K562 (cell line): ENCODE measurements around the gene TMEM208. TPM values are rescaled to one million over a fixed set of nuclear protein-coding genes. Genes with fewer than 3 reads are reported as not detected.
A peak's percentile ranks its signal among the peaks of the same experiment; 100 is the strongest.

Experiments used
- ATAC-seq: fragments of 200-7000 bp; cut with Tn5 transposase; 3 replicates; pipeline ENCODE4 v1.9.1; 2020; ENCODE audit warnings: moderate library complexity
- BruUV-seq: library from RNA; stranded (reverse); fragments of 400-500 nt; replicated peaks from 2 replicates; lab custom pipeline; 2021; lab: Mats Ljungman, UMichigan
- CTCF ChIA-PET: fragments of 300-600 bp; formaldehyde crosslinking; extraction: SDS; loops from one replicate; lab custom pipeline; 2021; ENCODE audit warnings: low intra/inter-chr PET ratio; lab: Yijun Ruan, JAX
- POLR2A ChIA-PET: fragments of 300-600, 350-650 bp; sonication (Branson Sonifier 250); formaldehyde crosslinking; extraction: SDS; loops from one replicate; lab custom pipeline; 2021; ENCODE audit warnings: antibody characterized with exemption, inconsistent platforms; lab: Yijun Ruan, JAX
- DNase-seq, 4 experiments: peaks; one replicate each; pipeline versions ENCODE4 v3.0.0 to v3.0.0-alpha.2; 2011 to 2018; ENCODE audit warnings: low spot score in 3 of 4, mixed read lengths in 3 of 4; ENCODE audit errors: extremely low read depth in 1 of 4
- FAIRE-seq: peaks from 2 replicates; lab custom pipeline; 2011; peaks lifted over from hg19 to GRCh38; lab: Jason Lieb, UNC
- H2AFZ ChIP-seq: 2 replicates; pipeline ENCODE4 v1.6.0; 2011; ENCODE audit warnings: low read depth, low read length, control low read depth, inconsistent platforms
- H3K27ac ChIP-seq: fragments of 200-600 bp; 3 replicates; pipeline ENCODE4 v1.8.0; 2011; ENCODE audit warnings: low read depth, mild to moderate bottlenecking, control low read depth, inconsistent platforms, low read length, moderate library complexity, mixed read lengths; ENCODE audit errors: extremely low read depth
- H3K27me3 ChIP-seq, 2 experiments: fragments of 300-600 bp in 1 of 2; 2 replicates in 1 of 2; 3 replicates in 1 of 2; pipeline versions ENCODE4 v1.6.0 to v1.8.0; 2011; ENCODE audit warnings: inconsistent platforms in 2 of 2, low read length in 2 of 2, mild to moderate bottlenecking in 1 of 2, mixed read lengths in 1 of 2, moderate library complexity in 1 of 2; ENCODE audit not compliant: control insufficient read depth in 2 of 2, insufficient read depth in 2 of 2
- H3K36me3 ChIP-seq: fragments of 300-600 bp; 3 replicates; pipeline ENCODE4 v1.8.0; 2011; ENCODE audit warnings: mild to moderate bottlenecking, low read length, inconsistent platforms; ENCODE audit not compliant: control insufficient read depth, insufficient read depth
- H3K4me1 ChIP-seq, 2 experiments: fragments of 200-600 bp in 1 of 2; replicated peaks in 1 of 2; 2 replicates in 1 of 2; 3 replicates in 1 of 2; pipeline versions ENCODE4 v1.5.1 to v1.8.0; 2011; ENCODE audit warnings: inconsistent platforms in 2 of 2, low read length in 2 of 2, mild to moderate bottlenecking in 1 of 2, mixed read lengths in 1 of 2, moderate library complexity in 1 of 2; ENCODE audit not compliant: control insufficient read depth in 2 of 2, insufficient read depth in 2 of 2
- H3K4me2 ChIP-seq: 2 replicates; pipeline ENCODE4 v1.6.1; 2011; ENCODE audit warnings: low read length, control low read depth, inconsistent platforms, mixed read lengths; ENCODE audit not compliant: insufficient read depth
- H3K4me3 ChIP-seq: fragments of 200-600 bp; sonication (generic), shearing (Covaris generic); 2 replicates; pipeline ENCODE4 v1.5.1; 2016; ENCODE audit warnings: control low read depth, inconsistent platforms
- H3K79me2 ChIP-seq: fragments of 200-600 bp; 3 replicates; pipeline ENCODE4 v1.8.0; 2011; ENCODE audit warnings: low read length, inconsistent platforms; ENCODE audit not compliant: control insufficient read depth, insufficient read depth
- H3K9ac ChIP-seq, 2 experiments: 2 replicates each; pipeline versions ENCODE4 v1.6.0 to v1.6.1; 2011; ENCODE audit warnings: low read depth in 2 of 2, low read length in 2 of 2, control low read depth in 1 of 2, inconsistent platforms in 1 of 2, mild to moderate bottlenecking in 1 of 2, mixed read lengths in 1 of 2; ENCODE audit not compliant: insufficient read depth in 1 of 2
- H3K9me1 ChIP-seq: one replicate; pipeline ENCODE4 v1.6.0; 2011; ENCODE audit warnings: inconsistent platforms, mild to moderate bottlenecking, low read length, moderate library complexity; ENCODE audit not compliant: control insufficient read depth, insufficient read depth
- H3K9me3 ChIP-seq: replicated peaks from 2 replicates; pipeline ENCODE4 v1.5.1; 2011; ENCODE audit warnings: low read depth, low read length, inconsistent platforms; ENCODE audit not compliant: control insufficient read depth, insufficient read depth
- H4K20me1 ChIP-seq: replicated peaks from 2 replicates; pipeline ENCODE4 v1.6.1; 2011; ENCODE audit warnings: low read length, inconsistent platforms, mixed read lengths; ENCODE audit not compliant: control insufficient read depth, insufficient read depth
- GABPB1 ChIP-seq: sonication (generic); formaldehyde crosslinking; IDR thresholded peaks from 2 replicates; pipeline ENCODE4 v1.8.0; 2022; ENCODE audit warnings: mild to moderate bottlenecking, missing genetic modification reagents
- POLR2G ChIP-seq: fragments of 200-400 bp; formaldehyde crosslinking; IDR thresholded peaks from 2 replicates; pipeline ENCODE4 v1.6.1; 2017; ENCODE audit warnings: low read depth, mild to moderate bottlenecking, antibody characterized with exemption, low read length, moderate library complexity
- SAP30 ChIP-seq: fragments of 200-600 bp; sonication (generic); IDR thresholded peaks from 2 replicates; pipeline ENCODE4 v1.6.1; 2012; ENCODE audit warnings: borderline replicate concordance, low read depth, mild to moderate bottlenecking, moderate library complexity, low read length, control low read depth, inconsistent platforms; ENCODE audit not compliant: insufficient read depth, poor library complexity, severe bottlenecking
- SP2 ChIP-seq: IDR thresholded peaks from 2 replicates; pipeline ENCODE4 v1.6.1; 2011; ENCODE audit warnings: mild to moderate bottlenecking, low read depth, low read length, moderate library complexity; ENCODE audit not compliant: poor library complexity, severe bottlenecking; ENCODE audit errors: extremely low read depth
- WGBS: fragments of 100-300 bp; shearing (Covaris generic); methylation state at CpG from one replicate; pipeline ENCODE4 v1.1.6; 2016; ENCODE audit warnings: low coverage, mixed read lengths; ENCODE audit not compliant: insufficient coverage; ENCODE audit errors: missing lambda C conversion rate; 5-methylcytosine and 5-hydroxymethylcytosine counted together
- in situ Hi-C: fragments of 300-500 bp; cut with MboI; formaldehyde crosslinking; loops from 4 replicates; pipeline ENCODE4 v1.15.0; 2018; ENCODE audit warnings: inconsistent platforms, mixed read lengths
- intact Hi-C: fragments of 100-400 bp; cut with micrococcal nuclease; formaldehyde crosslinking; loops from 2 replicates; pipeline ENCODE4 v1.14.2; 2022
- polyA plus RNA-seq, 8 experiments: library from polyadenylated mRNA; depleted of rRNA in 4 of 8; stranded (reverse) in 5 of 8; unstranded in 3 of 8; fragments of >200 nt; fragmentation: Nextera tagmentation in 2 of 8; fragmentation: Illumina TruSeq in 1 of 8; extraction: Ambion mirVana in 2 of 8; extraction: Trizol in 1 of 8; gene quantifications; 2 replicates each; pipeline versions ENCODE4 v1.2.1 to v1.2.3, GENCODE V29; 2011 to 2014; ENCODE audit warnings: inconsistent platforms in 1 of 8, missing spikeins in 1 of 8
- total RNA-seq, 7 experiments: library from RNA; depleted of rRNA in 6 of 7; stranded (reverse); fragments of >200 nt in 6 of 7; fragmentation: Illumina TruSeq in 2 of 7; extraction: Trizol in 2 of 7; gene quantifications; 2 replicates each; pipeline versions ENCODE4 v1.2.1 to v1.2.3, GENCODE V29; 2011 to 2021; ENCODE audit warnings: low replicate concordance in 1 of 7
- TF ChIP-seq, protein P1 (sequence below): fragments of 450-650 bp; formaldehyde crosslinking; IDR thresholded peaks from 2 replicates; pipeline ENCODE4 v1.4.0; 2020; ENCODE audit warnings: mild to moderate bottlenecking, mixed read lengths
- TF ChIP-seq, protein P2 (sequence below): sonication (generic); formaldehyde crosslinking; IDR thresholded peaks from 2 replicates; pipeline ENCODE4 v1.5.0; 2020; ENCODE audit warnings: missing genetic modification reagents
- TF ChIP-seq, protein P3 (sequence below): fragments of 250-450 bp; sonication (Bioruptor Pico); IDR thresholded peaks from 2 replicates; pipeline ENCODE4 v1.4.0; 2020
- TF ChIP-seq, protein P4 (sequence below): sonication (generic); formaldehyde crosslinking; IDR thresholded peaks from 2 replicates; pipeline ENCODE4 v1.8.0; 2022; ENCODE audit warnings: mild to moderate bottlenecking, missing genetic modification reagents

TMEM208 gene
- total and polyA plus RNA-seq, 9 of the 15 experiments (the other 6 are each of a cell fraction or from before 2014, with no cell fraction given) = 31.8 to 239 (median 54.3) TPM

DNA sequence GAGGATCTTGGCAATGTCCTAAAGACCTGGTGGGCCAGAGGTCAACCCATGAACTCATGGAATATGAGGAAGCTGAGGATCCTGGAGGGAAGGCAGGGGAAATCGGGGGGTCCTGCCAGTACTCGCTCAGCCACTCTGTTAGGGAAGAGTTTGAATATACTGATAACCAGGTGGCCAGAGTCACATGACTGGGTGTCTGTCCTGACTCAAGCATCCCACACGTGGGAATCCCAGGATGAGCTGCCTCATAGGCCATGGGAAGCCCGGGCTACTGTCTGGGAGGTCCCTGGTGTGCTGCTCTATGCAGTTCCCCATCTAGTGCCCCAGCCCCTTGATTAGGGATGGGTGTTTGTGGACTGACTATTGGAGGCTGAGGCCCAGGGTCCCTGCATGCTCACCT is 38.6 kb upstream of the TMEM208 start:
- no peaks in the 10 kb centered on the region for H3K27me3 ChIP-seq
- peaks cover 11% of the 10 kb centered on the region for H4K20me1 ChIP-seq
- ATAC-seq (no peak), FAIRE-seq (no peak)
- peaks cover 22% of the 10 kb centered on the region for H3K79me2 ChIP-seq
- H3K4me2 ChIP-seq = no peak overlapping the region
- no TSS peak for BruUV-seq
- H3K27ac ChIP-seq = no peak overlapping the region
- CTCF ChIA-PET = no interaction called here
- H2AFZ ChIP-seq = no peak overlapping the region
- peaks cover 6% of the 10 kb centered on the region; the same call in 2 of the 3 replicates for H3K36me3 ChIP-seq
- no peaks in the 10 kb centered on the region for H3K9me1 ChIP-seq
- H3K9me3 ChIP-seq = no peaks in the 10 kb centered on the region
- intact Hi-C loops = loop anchor here (10.0 kb wide), 2 partner anchors 174 to 234 kb away; no protein-coding TSS in a partner anchor
- no peak for TF ChIP-seq GABPB1
- TF ChIP-seq, protein P1, sequence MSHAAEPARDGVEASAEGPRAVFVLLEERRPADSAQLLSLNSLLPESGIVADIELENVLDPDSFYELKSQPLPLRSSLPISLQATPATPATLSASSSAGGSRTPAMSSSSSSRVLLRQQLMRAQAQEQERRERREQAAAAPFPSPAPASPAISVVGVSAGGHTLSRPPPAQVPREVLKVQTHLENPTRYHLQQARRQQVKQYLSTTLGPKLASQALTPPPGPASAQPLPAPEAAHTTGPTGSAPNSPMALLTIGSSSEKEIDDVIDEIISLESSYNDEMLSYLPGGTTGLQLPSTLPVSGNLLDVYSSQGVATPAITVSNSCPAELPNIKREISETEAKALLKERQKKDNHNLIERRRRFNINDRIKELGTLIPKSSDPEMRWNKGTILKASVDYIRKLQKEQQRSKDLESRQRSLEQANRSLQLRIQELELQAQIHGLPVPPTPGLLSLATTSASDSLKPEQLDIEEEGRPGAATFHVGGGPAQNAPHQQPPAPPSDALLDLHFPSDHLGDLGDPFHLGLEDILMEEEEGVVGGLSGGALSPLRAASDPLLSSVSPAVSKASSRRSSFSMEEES (CRISPR knock-in tag) = peak; percentile 66
- TF ChIP-seq, protein P2, sequence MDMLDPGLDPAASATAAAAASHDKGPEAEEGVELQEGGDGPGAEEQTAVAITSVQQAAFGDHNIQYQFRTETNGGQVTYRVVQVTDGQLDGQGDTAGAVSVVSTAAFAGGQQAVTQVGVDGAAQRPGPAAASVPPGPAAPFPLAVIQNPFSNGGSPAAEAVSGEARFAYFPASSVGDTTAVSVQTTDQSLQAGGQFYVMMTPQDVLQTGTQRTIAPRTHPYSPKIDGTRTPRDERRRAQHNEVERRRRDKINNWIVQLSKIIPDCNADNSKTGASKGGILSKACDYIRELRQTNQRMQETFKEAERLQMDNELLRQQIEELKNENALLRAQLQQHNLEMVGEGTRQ (CRISPR knock-in tag) = peak; percentile 40; the same call in 1 of the 2 replicates
- TF ChIP-seq SAP30 = no peak
- no peak for TF ChIP-seq SP2
- TF ChIP-seq, protein P3, sequence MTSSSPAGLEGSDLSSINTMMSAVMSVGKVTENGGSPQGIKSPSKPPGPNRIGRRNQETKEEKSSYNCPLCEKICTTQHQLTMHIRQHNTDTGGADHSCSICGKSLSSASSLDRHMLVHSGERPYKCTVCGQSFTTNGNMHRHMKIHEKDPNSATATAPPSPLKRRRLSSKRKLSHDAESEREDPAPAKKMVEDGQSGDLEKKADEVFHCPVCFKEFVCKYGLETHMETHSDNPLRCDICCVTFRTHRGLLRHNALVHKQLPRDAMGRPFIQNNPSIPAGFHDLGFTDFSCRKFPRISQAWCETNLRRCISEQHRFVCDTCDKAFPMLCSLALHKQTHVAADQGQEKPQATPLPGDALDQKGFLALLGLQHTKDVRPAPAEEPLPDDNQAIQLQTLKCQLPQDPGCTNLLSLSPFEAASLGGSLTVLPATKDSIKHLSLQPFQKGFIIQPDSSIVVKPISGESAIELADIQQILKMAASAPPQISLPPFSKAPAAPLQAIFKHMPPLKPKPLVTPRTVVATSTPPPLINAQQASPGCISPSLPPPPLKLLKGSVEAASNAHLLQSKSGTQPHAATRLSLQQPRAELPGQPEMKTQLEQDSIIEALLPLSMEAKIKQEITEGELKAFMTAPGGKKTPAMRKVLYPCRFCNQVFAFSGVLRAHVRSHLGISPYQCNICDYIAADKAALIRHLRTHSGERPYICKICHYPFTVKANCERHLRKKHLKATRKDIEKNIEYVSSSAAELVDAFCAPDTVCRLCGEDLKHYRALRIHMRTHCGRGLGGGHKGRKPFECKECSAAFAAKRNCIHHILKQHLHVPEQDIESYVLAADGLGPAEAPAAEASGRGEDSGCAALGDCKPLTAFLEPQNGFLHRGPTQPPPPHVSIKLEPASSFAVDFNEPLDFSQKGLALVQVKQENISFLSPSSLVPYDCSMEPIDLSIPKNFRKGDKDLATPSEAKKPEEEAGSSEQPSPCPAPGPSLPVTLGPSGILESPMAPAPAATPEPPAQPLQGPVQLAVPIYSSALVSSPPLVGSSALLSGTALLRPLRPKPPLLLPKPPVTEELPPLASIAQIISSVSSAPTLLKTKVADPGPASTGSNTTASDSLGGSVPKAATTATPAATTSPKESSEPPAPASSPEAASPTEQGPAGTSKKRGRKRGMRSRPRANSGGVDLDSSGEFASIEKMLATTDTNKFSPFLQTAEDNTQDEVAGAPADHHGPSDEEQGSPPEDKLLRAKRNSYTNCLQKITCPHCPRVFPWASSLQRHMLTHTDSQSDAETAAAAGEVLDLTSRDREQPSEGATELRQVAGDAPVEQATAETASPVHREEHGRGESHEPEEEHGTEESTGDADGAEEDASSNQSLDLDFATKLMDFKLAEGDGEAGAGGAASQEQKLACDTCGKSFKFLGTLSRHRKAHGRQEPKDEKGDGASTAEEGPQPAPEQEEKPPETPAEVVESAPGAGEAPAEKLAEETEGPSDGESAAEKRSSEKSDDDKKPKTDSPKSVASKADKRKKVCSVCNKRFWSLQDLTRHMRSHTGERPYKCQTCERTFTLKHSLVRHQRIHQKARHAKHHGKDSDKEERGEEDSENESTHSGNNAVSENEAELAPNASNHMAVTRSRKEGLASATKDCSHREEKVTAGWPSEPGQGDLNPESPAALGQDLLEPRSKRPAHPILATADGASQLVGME (CRISPR knock-in tag) = no peak
- TF ChIP-seq POLR2G = no peak
- TF ChIP-seq, protein P4, sequence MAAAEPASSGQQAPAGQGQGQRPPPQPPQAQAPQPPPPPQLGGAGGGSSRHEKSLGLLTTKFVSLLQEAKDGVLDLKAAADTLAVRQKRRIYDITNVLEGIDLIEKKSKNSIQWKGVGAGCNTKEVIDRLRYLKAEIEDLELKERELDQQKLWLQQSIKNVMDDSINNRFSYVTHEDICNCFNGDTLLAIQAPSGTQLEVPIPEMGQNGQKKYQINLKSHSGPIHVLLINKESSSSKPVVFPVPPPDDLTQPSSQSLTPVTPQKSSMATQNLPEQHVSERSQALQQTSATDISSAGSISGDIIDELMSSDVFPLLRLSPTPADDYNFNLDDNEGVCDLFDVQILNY (CRISPR knock-in tag) = no peak
- TF ChIP-seq, all 486 proteins: peak for 2
- Histone ChIP-seq H3K4me3 (no peak overlapping the region), H3K4me1 (peaks cover 28 to 68% of the 10 kb centered on the region in 2 experiments), H3K9ac (no peak overlapping the region; a peak in 1 of 4 replicates)
- DNase-seq = no peak
- in situ Hi-C loops = no loop called here
- WGBS = 43% methylated on average over 4 of the region's 4 CpGs
- POLR2A ChIA-PET = no interaction called here
